Measurements from ENCODE around the gene KCNH5. TPM values are rescaled to one million over a fixed set of nuclear protein-coding genes. Genes with fewer than 3 reads are reported as not detected.
A peak's percentile ranks its signal among the peaks of the same experiment; 100 is the strongest.

Gene KCNH5
- total RNA-seq, 8 experiments from 2014 or later, result 0.10 to 2.1 (median 0.43) TPM; not detected in 1

- ATAC-seq (replicated peaks in 6 of 8), result peak in 4 of 8 experiments; percentile 45 to 100 (median 67)
- in situ Hi-C loops (cut with MboI; ENCODE audit: low pct_unique_long_range_greater_than_20kb in 2 of 9, low sequenced_read_pairs in 9 of 9, unreplicated experiment in 9 of 9), result no loop called here
- Histone ChIP-seq H3K27ac (no peak overlapping the region), H3K4me3 (no peak overlapping the region), H3K4me1 (replicated peaks in 1 of 2) (peaks cover 0 to 8% of the 10 kb centered on the region in 2 donors)
- WGBS, 10 experiments, result 0 to 79% (median 60%) methylated on average over 2 to 4 of the region's 4 CpGs; no CpG with 5 or more reads in 1 of the 10 experiments
These were observed 370.6 kb downstream of the KCNH5 start for GRCh38 chr14:62674563-62675237.

GRCh38 chr14:62673014-62673755 is 372.1 kb downstream of the KCNH5 start:
- WGBS, 10 experiments, result 0 to 100% (median 77%) methylated on average over 1 to 4 of the region's 4 CpGs; no CpG with 5 or more reads in 2 of the 10 experiments
- Histone ChIP-seq H3K4me1 (replicated peaks in 1 of 2) (peaks cover 0 to 8% of the 10 kb centered on the region in 2 donors), H3K4me3 (no peak overlapping the region), H3K27ac (no peak overlapping the region)
- in situ Hi-C loops (cut with MboI; ENCODE audit: low pct_unique_long_range_greater_than_20kb in 2 of 9, low sequenced_read_pairs in 9 of 9, unreplicated experiment in 9 of 9), result no loop called here
- no peak for ATAC-seq (replicated peaks in 6 of 8)

- no peak for ATAC-seq (replicated peaks in 6 of 8)
- Histone ChIP-seq H3K27ac (no peak overlapping the region), H3K4me1 (replicated peaks in 1 of 2) (peaks cover 8 to 10% of the 10 kb centered on the region in 2 donors), H3K4me3 (no peak overlapping the region)
- 0 to 90% (median 67%) methylated on average over 1 to 2 of the region's 2 CpGs; no CpG with 5 or more reads in 5 of the 10 experiments for WGBS, 10 experiments
- in situ Hi-C loops (cut with MboI; ENCODE audit: low pct_unique_long_range_greater_than_20kb in 2 of 9, low sequenced_read_pairs in 9 of 9, unreplicated experiment in 9 of 9), result no loop called here
These were observed 374.7 kb downstream of the KCNH5 start for GRCh38 chr14:62670526-62670925.

DNA sequence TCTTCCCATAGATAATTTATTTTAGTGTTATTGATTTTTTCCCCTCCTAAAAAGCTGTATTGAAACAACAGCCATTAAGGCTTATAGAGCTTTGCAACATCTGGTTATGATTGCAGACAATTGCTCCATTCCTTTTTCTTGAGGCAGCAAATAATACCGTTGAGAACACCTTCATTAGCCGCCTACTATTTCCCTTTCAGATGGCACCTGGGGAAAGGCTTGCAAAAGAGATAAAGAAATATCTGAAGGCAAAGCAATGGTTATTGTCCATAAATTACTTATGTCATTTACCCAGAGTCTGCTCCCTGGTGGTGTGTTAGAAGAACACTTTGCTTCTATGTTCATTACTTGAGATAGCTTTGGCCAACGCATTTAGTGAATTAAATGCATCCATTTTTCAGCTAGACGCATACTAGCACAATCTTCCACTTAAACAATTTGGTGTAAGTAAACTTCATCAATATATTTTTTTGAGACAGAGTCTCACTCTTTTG is 377.8 kb downstream of the KCNH5 start:
- 37 to 96% (median 79%) methylated on average over 3 to 4 of the region's 4 CpGs; no CpG with 5 or more reads in 1 of the 10 experiments for WGBS, 10 experiments
- ATAC-seq (replicated peaks in 6 of 8), result peak in 1 of 8 experiments; percentile 19
- Histone ChIP-seq H3K4me1 (replicated peaks in 1 of 2) (peaks cover 0 to 12% of the 10 kb centered on the region in 2 donors), H3K27ac (no peak overlapping the region), H3K4me3 (no peak overlapping the region)
- in situ Hi-C loops (cut with MboI; ENCODE audit: low pct_unique_long_range_greater_than_20kb in 2 of 9, low sequenced_read_pairs in 9 of 9, unreplicated experiment in 9 of 9), result no loop called here

DNA sequence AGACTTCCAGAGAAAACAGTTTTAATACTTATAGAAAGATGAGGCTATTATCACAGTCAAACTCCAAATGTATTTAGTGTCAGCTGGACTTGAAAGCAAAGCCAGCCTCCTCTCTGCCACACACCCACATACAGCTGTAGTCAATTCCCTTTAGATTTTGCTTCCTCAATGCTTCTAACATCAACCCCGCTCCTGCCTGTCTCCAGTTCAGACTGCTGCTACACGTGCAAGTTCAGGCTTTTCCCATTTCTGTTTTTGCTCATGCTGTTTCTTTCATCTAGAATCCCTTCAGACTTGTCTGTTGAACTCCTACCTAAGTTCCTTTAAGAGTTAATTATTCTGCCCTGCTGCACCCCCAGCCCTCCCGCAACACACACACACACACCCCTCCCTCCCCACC is 380.0 kb downstream of the KCNH5 start:
- WGBS, 10 experiments, result 0 to 83% (median 25%) methylated on average over 1 to 2 of the region's 3 CpGs; no CpG with 5 or more reads in 4 of the 10 experiments
- Histone ChIP-seq H3K4me1 (replicated peaks in 1 of 2) (peaks cover 0 to 12% of the 10 kb centered on the region in 2 donors), H3K27ac (no peak overlapping the region), H3K4me3 (no peak overlapping the region)
- ATAC-seq (replicated peaks in 6 of 8), result peak in 1 of 8 experiments; percentile 35
- in situ Hi-C loops (cut with MboI; ENCODE audit: low pct_unique_long_range_greater_than_20kb in 2 of 9, low sequenced_read_pairs in 9 of 9, unreplicated experiment in 9 of 9), result no loop called here

DNA sequence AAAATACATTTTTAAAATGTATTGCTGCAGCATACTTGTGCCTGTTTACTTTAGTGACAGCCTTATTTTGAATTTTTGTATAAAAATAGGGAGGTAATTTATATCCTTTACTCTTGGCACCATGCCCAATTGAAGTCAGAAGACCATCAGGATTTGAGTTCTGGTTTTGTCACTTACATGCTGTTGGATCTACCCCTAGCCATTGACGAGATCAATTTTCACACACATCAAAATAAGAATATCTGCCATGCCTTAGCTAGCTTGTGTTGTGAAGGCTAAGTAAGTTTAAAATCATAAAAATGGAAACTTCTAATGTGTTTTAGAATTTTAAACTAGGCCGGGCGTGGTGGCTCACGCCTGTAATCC is 381.8 kb downstream of the KCNH5 start:
- no peak for ATAC-seq (replicated peaks in 6 of 8)
- in situ Hi-C loops (cut with MboI; ENCODE audit: low pct_unique_long_range_greater_than_20kb in 2 of 9, low sequenced_read_pairs in 9 of 9, unreplicated experiment in 9 of 9), result no loop called here
- peaks cover 0 to 12% of the 10 kb centered on the region in 2 donors for H3K4me1 ChIP-seq (replicated peaks in 1 of 2)
- no peak overlapping the region for H3K4me3 ChIP-seq
- 0 to 83% (median 46%) methylated on average over 1 to 3 of the region's 4 CpGs; no CpG with 5 or more reads in 2 of the 10 experiments for WGBS, 10 experiments
- no peak overlapping the region for H3K27ac ChIP-seq

DNA sequence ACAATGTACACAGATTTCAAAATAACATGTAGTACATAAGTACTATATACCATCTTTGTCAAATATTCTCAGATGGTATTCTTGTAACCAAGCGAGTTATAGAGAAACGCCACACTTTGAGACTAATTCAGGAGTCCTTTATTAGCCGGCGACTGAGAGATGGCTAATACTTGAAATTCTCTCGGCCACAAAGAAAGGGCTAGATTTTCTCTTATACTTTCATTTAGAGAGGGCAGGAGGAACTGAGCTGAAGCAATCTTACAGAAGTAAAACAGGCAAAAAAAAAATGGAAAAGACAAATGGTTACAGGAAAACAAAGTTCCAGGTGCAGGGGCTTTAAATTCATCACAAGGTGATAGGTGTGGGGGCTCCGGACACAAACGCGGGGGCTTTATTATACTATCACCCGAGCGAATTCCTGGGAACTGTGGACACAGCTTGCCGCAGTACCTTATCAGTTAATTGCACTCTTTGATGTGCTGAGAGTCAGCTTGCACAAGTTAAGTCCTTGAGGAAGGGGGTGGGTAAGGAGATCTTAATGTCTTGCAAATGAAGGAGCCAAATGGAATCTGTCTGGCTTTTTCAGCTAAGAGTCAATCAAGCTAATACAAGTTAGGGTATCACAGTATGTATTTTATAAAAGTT is 382.3 kb downstream of the KCNH5 start:
- Histone ChIP-seq H3K27ac (no peak overlapping the region), H3K4me1 (replicated peaks in 1 of 2) (peaks cover 0 to 12% of the 10 kb centered on the region in 2 donors), H3K4me3 (no peak overlapping the region)
- no peak for ATAC-seq (replicated peaks in 6 of 8)
- in situ Hi-C loops (cut with MboI; ENCODE audit: low pct_unique_long_range_greater_than_20kb in 2 of 9, low sequenced_read_pairs in 9 of 9, unreplicated experiment in 9 of 9), result no loop called here
- WGBS, 10 experiments, result 0 to 64% (median 34%) methylated on average over 2 to 11 of the region's 11 CpGs

- H3K27ac ChIP-seq, result no peak overlapping the region
- no peak overlapping the region for H3K4me3 ChIP-seq
- 0 to 100% (median 83%) methylated on average over 1 of the region's 1 CpG; no CpG with 5 or more reads in 1 of the 10 experiments for WGBS, 10 experiments
- in situ Hi-C loops (cut with MboI; ENCODE audit: low pct_unique_long_range_greater_than_20kb in 2 of 9, low sequenced_read_pairs in 9 of 9, unreplicated experiment in 9 of 9), result no loop called here
- ATAC-seq (replicated peaks in 6 of 8), result no peak
- H3K4me1 ChIP-seq (replicated peaks in 1 of 2), result peaks cover 0 to 4% of the 10 kb centered on the region in 2 donors
These were observed 383.4 kb downstream of the KCNH5 start for GRCh38 chr14:62661818-62662217.

DNA sequence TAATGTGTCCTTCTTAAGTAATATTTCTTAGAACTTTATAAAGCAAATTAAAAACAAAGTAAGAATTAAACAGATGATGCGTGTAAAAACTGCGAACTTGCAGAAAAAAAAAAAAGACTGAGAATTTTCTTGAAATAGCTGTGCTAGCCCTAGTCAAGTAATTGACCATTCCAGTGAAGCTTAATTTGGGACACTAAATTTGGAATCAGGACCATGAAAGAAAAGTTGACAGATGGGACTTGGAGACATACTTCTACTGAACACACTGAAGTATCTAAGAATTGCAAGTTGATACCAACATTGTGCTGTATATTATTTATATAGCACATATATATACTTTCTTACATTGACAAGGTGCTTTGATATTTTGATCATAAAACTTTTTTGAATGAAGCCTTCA is 386.6 kb downstream of the KCNH5 start:
- no peak for ATAC-seq (replicated peaks in 6 of 8)
- H3K27ac ChIP-seq, result no peak overlapping the region
- H3K4me1 ChIP-seq (replicated peaks in 1 of 2), result peaks cover 0 to 3% of the 10 kb centered on the region in 2 donors
- in situ Hi-C loops (cut with MboI; ENCODE audit: low pct_unique_long_range_greater_than_20kb in 2 of 9, low sequenced_read_pairs in 9 of 9, unreplicated experiment in 9 of 9), result no loop called here
- no peak overlapping the region for H3K4me3 ChIP-seq
- 16 to 100% (median 89%) methylated on average over 2 of the region's 2 CpGs for WGBS, 10 experiments

DNA sequence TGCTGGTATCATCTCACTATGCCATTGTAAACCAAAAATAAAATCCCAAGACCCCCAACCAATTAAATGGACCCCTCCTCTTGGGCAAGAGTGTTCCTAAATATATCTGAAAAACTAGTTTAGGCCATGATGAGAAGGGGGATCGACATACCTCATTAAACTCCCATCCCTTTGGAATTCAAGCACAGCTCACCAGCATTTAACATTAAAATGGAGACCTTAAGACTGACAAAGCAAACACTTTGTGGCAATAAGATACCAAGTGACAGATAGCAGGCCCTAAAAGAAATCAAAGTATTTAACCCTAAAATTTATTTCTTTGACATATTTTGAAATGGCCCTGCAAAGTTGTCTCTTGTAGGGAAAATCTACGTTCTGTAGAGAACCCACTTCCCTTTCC is 387.9 kb downstream of the KCNH5 start:
- ATAC-seq (replicated peaks in 6 of 8), result no peak
- H3K4me1 ChIP-seq (replicated peaks in 1 of 2), result no peaks in the 10 kb centered on the region
- H3K4me3 ChIP-seq, result no peak overlapping the region

DNA sequence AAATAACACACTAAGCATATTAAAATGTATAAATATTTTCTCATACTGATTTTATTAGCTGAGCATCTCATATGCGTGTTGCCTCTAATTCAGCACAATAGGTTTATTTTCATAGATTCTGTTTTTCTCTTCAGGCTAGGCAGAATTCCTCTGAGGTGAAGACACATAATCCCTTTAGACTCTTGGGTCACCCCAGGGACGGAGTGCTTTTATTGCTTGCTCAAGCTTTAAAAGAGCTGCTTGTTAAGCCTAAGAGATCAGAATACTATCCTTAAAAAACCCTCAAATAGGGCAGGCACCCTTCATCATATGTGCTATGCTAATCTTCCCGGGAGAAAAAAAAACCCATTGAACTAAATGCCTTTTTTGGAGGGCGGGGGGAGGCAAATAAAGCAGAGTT is 390.1 kb downstream of the KCNH5 start:
- in situ Hi-C loops (cut with MboI; ENCODE audit: low pct_unique_long_range_greater_than_20kb in 2 of 9, low sequenced_read_pairs in 9 of 9, unreplicated experiment in 9 of 9), result no loop called here
- ATAC-seq (replicated peaks in 6 of 8), result no peak
- 0 to 100% (median 50%) methylated on average over 1 to 4 of the region's 4 CpGs for WGBS, 10 experiments
- no peak overlapping the region for H3K27ac ChIP-seq
- no peaks in the 10 kb centered on the region for H3K4me1 ChIP-seq (replicated peaks in 1 of 2)
- no peak overlapping the region for H3K4me3 ChIP-seq

More for the DNA sequence above, 387.9 kb downstream of the KCNH5 start:
- no peak overlapping the region for H3K27ac ChIP-seq
- WGBS, 10 experiments, result 0 to 83% (median 20%) methylated on average over 1 to 2 of the region's 2 CpGs; no CpG with 5 or more reads in 1 of the 10 experiments
- in situ Hi-C loops (cut with MboI; ENCODE audit: low pct_unique_long_range_greater_than_20kb in 2 of 9, low sequenced_read_pairs in 9 of 9, unreplicated experiment in 9 of 9), result no loop called here

GRCh38 chr14:62654641-62655040 is 390.6 kb downstream of the KCNH5 start:
- H3K4me1 ChIP-seq (replicated peaks in 1 of 2), result no peaks in the 10 kb centered on the region
- H3K4me3 ChIP-seq, result no peak overlapping the region
- in situ Hi-C loops (cut with MboI; ENCODE audit: low pct_unique_long_range_greater_than_20kb in 2 of 9, low sequenced_read_pairs in 9 of 9, unreplicated experiment in 9 of 9), result no loop called here
- WGBS, 10 experiments, result 0 to 91% (median 50%) methylated on average over 2 to 5 of the region's 5 CpGs; no CpG with 5 or more reads in 1 of the 10 experiments
- ATAC-seq (replicated peaks in 6 of 8), result no peak
- H3K27ac ChIP-seq, result no peak overlapping the region

Data from motor neuron (in vitro differentiated cells).